Measurements from ENCODE around the gene HDAC4. TPM values are rescaled to one million over a fixed set of nuclear protein-coding genes. Genes with fewer than 3 reads are reported as not detected.

HDAC4 gene
- polyA plus RNA-seq, 1 experiment: 4.4 TPM

GRCh38 chr2:239089884-239090283 lies 310.9 kb downstream of the HDAC4 start:
- no peak for DNase-seq (ENCODE audit: low read depth)
- H3K27me3 ChIP-seq (ENCODE audit: control insufficient read depth, insufficient read depth, low read length): no peaks in the 10 kb centered on the region
- H3K4me3 ChIP-seq (ENCODE audit: low read depth, low read length): no peak overlapping the region
- ChIA-PET CTCF (interaction anchor here (1.5 kb wide), 1 partner anchor 16 kb away, joined by 4 read pairs; no protein-coding TSS in a partner anchor), POLR2A (no interaction called here)
- no peaks in the 10 kb centered on the region; the same call in 1 of the 2 replicates for H3K36me3 ChIP-seq (ENCODE audit: control insufficient read depth, insufficient read depth, low read length)
- TF ChIP-seq CTCF (IDR thresholded peaks at IDR 0.05; ENCODE audit: insufficient read depth, low read depth, low read length): no peak

GRCh38 chr2:239087046-239087710 lies 313.6 kb downstream of the HDAC4 start:
- CTCF ChIA-PET: interaction anchor here (0.6 to 0.9 kb wide), 2 partner anchors 11 to 28 kb away, joined by 3 to 4 read pairs; no protein-coding TSS in a partner anchor
- TF ChIP-seq CTCF (IDR thresholded peaks at IDR 0.05; ENCODE audit: insufficient read depth, low read depth, low read length): no peak
- no peak for DNase-seq (ENCODE audit: low read depth)
- Histone ChIP-seq H3K4me3 (ENCODE audit: low read depth, low read length) (no peak overlapping the region), H3K36me3 (ENCODE audit: control insufficient read depth, insufficient read depth, low read length) (peaks cover 3% of the 10 kb centered on the region; the same call in 1 of the 2 replicates), H3K27me3 (ENCODE audit: control insufficient read depth, insufficient read depth, low read length) (no peaks in the 10 kb centered on the region)
- POLR2A ChIA-PET: no interaction called here

GRCh38 chr2:239086325-239087020 lies 314.3 kb downstream of the HDAC4 start:
- no peak for TF ChIP-seq CTCF (IDR thresholded peaks at IDR 0.05; ENCODE audit: insufficient read depth, low read depth, low read length)
- peaks cover 3% of the 10 kb centered on the region for H3K36me3 ChIP-seq (ENCODE audit: control insufficient read depth, insufficient read depth, low read length)
- POLR2A ChIA-PET: no interaction called here
- H3K27me3 ChIP-seq (ENCODE audit: control insufficient read depth, insufficient read depth, low read length): no peaks in the 10 kb centered on the region
- DNase-seq (ENCODE audit: low read depth): no peak
- H3K4me3 ChIP-seq (ENCODE audit: low read depth, low read length): no peak overlapping the region
- CTCF ChIA-PET: no interaction called here

GRCh38 chr2:239085201-239085992 lies 315.4 kb downstream of the HDAC4 start:
- H3K36me3 ChIP-seq (ENCODE audit: control insufficient read depth, insufficient read depth, low read length): peaks cover 3% of the 10 kb centered on the region
- ChIA-PET POLR2A (no interaction called here), CTCF (no interaction called here)
- no peak for DNase-seq (ENCODE audit: low read depth)
- TF ChIP-seq CTCF (IDR thresholded peaks at IDR 0.05; ENCODE audit: insufficient read depth, low read depth, low read length): no peak
- H3K4me3 ChIP-seq (ENCODE audit: low read depth, low read length): no peak overlapping the region
- H3K27me3 ChIP-seq (ENCODE audit: control insufficient read depth, insufficient read depth, low read length): no peaks in the 10 kb centered on the region

- CTCF ChIA-PET: interaction anchor here (0.7 kb wide), 1 partner anchor 12 kb away, joined by 3 read pairs; no protein-coding TSS in a partner anchor
- TF ChIP-seq CTCF (IDR thresholded peaks at IDR 0.05; ENCODE audit: insufficient read depth, low read depth, low read length): no peak
- no peak overlapping the region for H3K4me3 ChIP-seq (ENCODE audit: low read depth, low read length)
- POLR2A ChIA-PET: no interaction called here
- H3K27me3 ChIP-seq (ENCODE audit: control insufficient read depth, insufficient read depth, low read length): no peaks in the 10 kb centered on the region
- DNase-seq (ENCODE audit: low read depth): no peak
- peaks cover 3% of the 10 kb centered on the region for H3K36me3 ChIP-seq (ENCODE audit: control insufficient read depth, insufficient read depth, low read length)
Measured at GRCh38 chr2:239084007-239084406, 316.8 kb downstream of the HDAC4 start.
